Measurements from ENCODE around the gene SH2D1B.

The SH2D1B gene

GRCh38 chr1:162417650-162418049 lies 5.7 kb upstream of the SH2D1B start:
- no peak overlapping the region for H3K4me3 ChIP-seq (replicated peaks; ENCODE audit: insufficient read depth, low read length)
- no peak overlapping the region for H3K27ac ChIP-seq (replicated peaks)
- no peak for DNase-seq (ENCODE audit: low read depth in 1 of 2, low spot score in 1 of 2)
- TF ChIP-seq SPI1 (IDR thresholded peaks at IDR 0.05; ENCODE audit: borderline replicate concordance, low read depth): no peak
- H3K27me3 ChIP-seq (ENCODE audit: insufficient read depth, poor library complexity, severe bottlenecking): no peaks in the 10 kb centered on the region

DNA sequence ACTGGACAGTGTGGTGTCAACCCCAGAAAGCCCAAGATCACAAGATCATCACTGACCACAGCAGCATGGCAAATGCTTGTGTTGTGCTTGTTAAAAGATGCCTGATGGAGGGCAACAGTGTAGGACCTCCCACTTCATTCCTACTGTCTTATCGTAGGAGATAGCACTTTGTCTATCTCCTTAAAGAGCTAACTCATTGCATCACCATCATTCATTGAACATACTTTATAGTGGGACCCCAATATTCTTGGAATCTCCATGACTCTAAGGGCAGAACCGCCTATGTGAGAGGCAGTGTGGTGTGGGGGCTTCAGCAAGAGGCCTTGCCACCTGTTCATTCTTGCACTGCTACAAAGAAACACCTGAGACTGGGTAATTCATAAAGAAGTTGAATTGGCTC lies 5.0 kb upstream of the SH2D1B start:
- H3K4me3 ChIP-seq (replicated peaks; ENCODE audit: insufficient read depth, low read length): no peak overlapping the region
- no peaks in the 10 kb centered on the region for H3K27me3 ChIP-seq (ENCODE audit: insufficient read depth, poor library complexity, severe bottlenecking)
- H3K27ac ChIP-seq (replicated peaks): no peak overlapping the region
- TF ChIP-seq CTCF (IDR thresholded peaks at IDR 0.05; ENCODE audit: insufficient read depth, low read length) (no peak), GABPA (IDR thresholded peaks at IDR 0.05; ENCODE audit: low read depth) (no peak), REST (IDR thresholded peaks at IDR 0.05; ENCODE audit: insufficient replicate concordance, low read depth) (no peak)
- no peak for DNase-seq (ENCODE audit: low read depth in 1 of 2, low spot score in 1 of 2)

GRCh38 chr1:162416215-162416614 lies 4.3 kb upstream of the SH2D1B start:
- no peaks in the 10 kb centered on the region for H3K27me3 ChIP-seq (ENCODE audit: insufficient read depth, poor library complexity, severe bottlenecking)
- no peak overlapping the region for H3K4me3 ChIP-seq (replicated peaks; ENCODE audit: insufficient read depth, low read length)
- no peak for DNase-seq (ENCODE audit: low read depth in 1 of 2, low spot score in 1 of 2)
- TF ChIP-seq POLR2AphosphoS5 (IDR thresholded peaks at IDR 0.05; ENCODE audit: low read depth): no peak
- TF ChIP-seq SPI1 (IDR thresholded peaks at IDR 0.05; ENCODE audit: borderline replicate concordance, low read depth): no peak
- TF ChIP-seq CTCF (IDR thresholded peaks at IDR 0.05; ENCODE audit: insufficient read depth, low read length): no peak
- TF ChIP-seq GABPA (IDR thresholded peaks at IDR 0.05; ENCODE audit: low read depth): no peak
- no peak for TF ChIP-seq REST (IDR thresholded peaks at IDR 0.05; ENCODE audit: insufficient replicate concordance, low read depth)
- H3K27ac ChIP-seq (replicated peaks): no peak overlapping the region

- H3K4me3 ChIP-seq (replicated peaks; ENCODE audit: insufficient read depth, low read length): no peak overlapping the region
- TF ChIP-seq GABPA (IDR thresholded peaks at IDR 0.05; ENCODE audit: low read depth) (no peak), CTCF (IDR thresholded peaks at IDR 0.05; ENCODE audit: insufficient read depth, low read length) (no peak), POLR2AphosphoS5 (IDR thresholded peaks at IDR 0.05; ENCODE audit: low read depth) (no peak), REST (IDR thresholded peaks at IDR 0.05; ENCODE audit: insufficient replicate concordance, low read depth) (no peak), SPI1 (IDR thresholded peaks at IDR 0.05; ENCODE audit: borderline replicate concordance, low read depth) (no peak)
- no peak overlapping the region for H3K27ac ChIP-seq (replicated peaks)
- no peak for DNase-seq (ENCODE audit: low read depth in 1 of 2, low spot score in 1 of 2)
- no peaks in the 10 kb centered on the region for H3K27me3 ChIP-seq (ENCODE audit: insufficient read depth, poor library complexity, severe bottlenecking)
These were observed 4.4 kb downstream of the SH2D1B start for GRCh38 chr1:162407539-162407938.
